ENCODE measurements around the gene C9orf50.

DNA sequence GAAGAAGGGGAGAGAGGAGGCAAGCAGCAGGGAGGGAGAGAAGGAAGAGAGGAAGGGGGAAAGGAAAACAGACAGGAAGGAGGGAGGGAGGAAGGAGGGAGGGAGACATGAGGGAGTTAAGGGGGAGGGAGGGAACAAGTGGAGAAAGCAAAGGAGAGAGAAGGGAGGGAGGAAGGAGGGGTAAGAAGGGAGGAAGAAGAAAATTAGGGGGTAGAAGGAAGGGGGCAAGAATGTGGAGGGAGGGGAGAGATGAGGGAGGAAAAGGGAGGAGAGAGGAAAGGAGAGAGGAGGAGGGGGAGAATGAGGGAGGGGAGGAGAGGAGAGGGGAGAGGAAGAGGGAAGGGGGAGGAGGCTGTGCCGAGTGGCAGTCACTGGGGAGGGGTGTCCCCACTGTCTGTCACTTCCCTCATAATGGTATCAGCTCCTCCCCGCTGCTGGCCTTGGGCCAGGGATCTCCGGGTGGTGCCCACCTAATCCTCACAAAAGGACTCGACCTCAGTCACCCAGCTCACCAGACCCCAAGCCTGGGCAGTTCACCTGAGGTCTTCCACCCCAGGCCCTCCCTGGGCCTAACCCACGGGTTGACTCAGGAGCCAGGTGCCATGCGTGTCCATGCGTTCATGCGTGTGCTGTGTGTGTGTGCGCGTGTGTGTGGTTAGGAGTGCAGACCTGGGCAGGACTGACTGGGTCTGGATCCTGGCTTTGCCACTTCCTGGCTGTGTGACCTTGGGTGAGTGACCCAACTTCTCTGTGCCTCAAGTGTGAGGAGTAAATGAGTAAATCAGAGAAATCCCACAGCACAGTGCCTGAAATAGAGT is 18.1 kb downstream of the C9orf50 start:
- TF ChIP-seq CTCF (IDR thresholded peaks at IDR 0.05) (no peak), POLR2A (IDR thresholded peaks at IDR 0.05) (no peak), POLR2AphosphoS5 (IDR thresholded peaks at IDR 0.05) (no peak), EP300 (IDR thresholded peaks at IDR 0.05) (no peak)

All from sigmoid colon (tissue), 4 donors.